A673 (cell line): ENCODE data around the gene EHD4. TPM values are rescaled to one million over a fixed set of nuclear protein-coding genes. Genes with fewer than 3 reads are reported as not detected.

Experiments used
- BruUV-seq: library from RNA; stranded (reverse); fragments of 400-500 nt; replicated peaks from 2 replicates; lab custom pipeline; 2021; lab: Mats Ljungman, UMichigan
- CTCF ChIA-PET: fragments of 300-600 bp; sonication (Branson Sonifier 250); formaldehyde crosslinking; loops from one replicate; lab custom pipeline; 2022; ENCODE audit warnings: antibody characterized with exemption; lab: Charles Lee
- POLR2A ChIA-PET: fragments of 300-600 bp; sonication (Branson Sonifier 250); formaldehyde crosslinking; loops from one replicate; lab custom pipeline; 2022; ENCODE audit warnings: antibody characterized with exemption; ENCODE audit not compliant: low non-redundant PET; lab: Charles Lee
- DNase-seq: peaks from one replicate; pipeline ENCODE4 v3.0.0-alpha.2; 2015; ENCODE audit warnings: low spot score
- H3K27ac ChIP-seq: fragments of 200-600 bp; sonication (generic); 2 replicates; pipeline ENCODE4 v1.5.1; 2016; ENCODE audit warnings: mixed run types, low read depth, mild to moderate bottlenecking, mixed read lengths, antibody characterized with exemption, low read length; ENCODE audit not compliant: poor library complexity, severe bottlenecking
- H3K27me3 ChIP-seq: fragments of 200-600 bp; sonication (generic); replicated peaks from 2 replicates; pipeline ENCODE4 v1.6.1; 2017; ENCODE audit warnings: mixed run types, low read depth, mild to moderate bottlenecking, mixed read lengths, antibody characterized with exemption, low read length; ENCODE audit not compliant: insufficient read depth, poor library complexity
- H3K36me3 ChIP-seq: fragments of 200-600 bp; sonication (generic); 2 replicates; pipeline ENCODE4 v1.6.1; 2016; ENCODE audit warnings: mixed run types, mild to moderate bottlenecking, mixed read lengths, antibody characterized with exemption, low read length; ENCODE audit not compliant: insufficient read depth, poor library complexity, severe bottlenecking
- H3K4me1 ChIP-seq: fragments of 200-600 bp; sonication (generic); 2 replicates; pipeline ENCODE4 v1.6.1; 2017; ENCODE audit warnings: mixed run types, mild to moderate bottlenecking, mixed read lengths, antibody characterized with exemption, low read length; ENCODE audit not compliant: insufficient read depth, poor library complexity, severe bottlenecking
- H3K4me3 ChIP-seq: fragments of 200-600 bp; sonication (generic); 2 replicates; pipeline ENCODE4 v1.5.1; 2016; ENCODE audit warnings: low read depth, mixed run types, mild to moderate bottlenecking, mixed read lengths, low read length; ENCODE audit not compliant: poor library complexity, severe bottlenecking
- H3K9me3 ChIP-seq: fragments of 200-600 bp; sonication (generic); 2 replicates; pipeline ENCODE4 v1.6.1; 2016; ENCODE audit warnings: mixed run types, low read depth, mild to moderate bottlenecking, mixed read lengths, antibody characterized with exemption, low read length; ENCODE audit not compliant: poor library complexity, severe bottlenecking
- EZH2 ChIP-seq: fragments of 200-600 bp; sonication (generic); IDR thresholded peaks from 2 replicates; pipeline ENCODE4 v1.6.1; 2017; ENCODE audit warnings: borderline replicate concordance, low read depth, mild to moderate bottlenecking, mixed read lengths, antibody characterized with exemption, low read length; ENCODE audit not compliant: poor library complexity, severe bottlenecking
- intact Hi-C: fragments of 100-400 bp; cut with micrococcal nuclease; formaldehyde crosslinking; loops from one replicate; pipeline ENCODE4 v1.10.0; 2022; ENCODE audit not compliant: unreplicated experiment
- total RNA-seq: library from RNA; stranded (reverse); gene quantifications from 2 replicates; pipeline ENCODE4 v1.2.3, GENCODE V29; 2021
- TF ChIP-seq, protein P1 (sequence below): fragments of 300-800, 200-600 bp; sonication (generic); conservative IDR thresholded peaks from 2 replicates; pipeline ENCODE4 v1.5.1; 2017; ENCODE audit warnings: low read depth, mild to moderate bottlenecking, antibody characterized with exemption, low read length, moderate library complexity, mixed read lengths

Gene EHD4
- total RNA-seq, 1 experiment from 2014 or later: 29.4 TPM

- no peak for DNase-seq
- intact Hi-C loops: loop anchor here (10.0 kb wide), 1 partner anchor 501 kb away; no protein-coding TSS in a partner anchor
- peaks cover 22% of the 10 kb centered on the region for H3K4me1 ChIP-seq
- H3K36me3 ChIP-seq: no peaks in the 10 kb centered on the region
- POLR2A ChIA-PET: no interaction called here
- CTCF ChIA-PET: no interaction called here
- H3K9me3 ChIP-seq: no peaks in the 10 kb centered on the region
- no peak overlapping the region for H3K4me3 ChIP-seq
- H3K27me3 ChIP-seq: no peaks in the 10 kb centered on the region
- H3K27ac ChIP-seq: no peak overlapping the region
- BruUV-seq: no TSS peak
- no peak for TF ChIP-seq EZH2
- TF ChIP-seq, protein P1, sequence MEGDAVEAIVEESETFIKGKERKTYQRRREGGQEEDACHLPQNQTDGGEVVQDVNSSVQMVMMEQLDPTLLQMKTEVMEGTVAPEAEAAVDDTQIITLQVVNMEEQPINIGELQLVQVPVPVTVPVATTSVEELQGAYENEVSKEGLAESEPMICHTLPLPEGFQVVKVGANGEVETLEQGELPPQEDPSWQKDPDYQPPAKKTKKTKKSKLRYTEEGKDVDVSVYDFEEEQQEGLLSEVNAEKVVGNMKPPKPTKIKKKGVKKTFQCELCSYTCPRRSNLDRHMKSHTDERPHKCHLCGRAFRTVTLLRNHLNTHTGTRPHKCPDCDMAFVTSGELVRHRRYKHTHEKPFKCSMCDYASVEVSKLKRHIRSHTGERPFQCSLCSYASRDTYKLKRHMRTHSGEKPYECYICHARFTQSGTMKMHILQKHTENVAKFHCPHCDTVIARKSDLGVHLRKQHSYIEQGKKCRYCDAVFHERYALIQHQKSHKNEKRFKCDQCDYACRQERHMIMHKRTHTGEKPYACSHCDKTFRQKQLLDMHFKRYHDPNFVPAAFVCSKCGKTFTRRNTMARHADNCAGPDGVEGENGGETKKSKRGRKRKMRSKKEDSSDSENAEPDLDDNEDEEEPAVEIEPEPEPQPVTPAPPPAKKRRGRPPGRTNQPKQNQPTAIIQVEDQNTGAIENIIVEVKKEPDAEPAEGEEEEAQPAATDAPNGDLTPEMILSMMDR: no peak
Observed at GRCh38 chr15:41974041-41974440, 1.7 kb upstream of the EHD4 start.

DNA sequence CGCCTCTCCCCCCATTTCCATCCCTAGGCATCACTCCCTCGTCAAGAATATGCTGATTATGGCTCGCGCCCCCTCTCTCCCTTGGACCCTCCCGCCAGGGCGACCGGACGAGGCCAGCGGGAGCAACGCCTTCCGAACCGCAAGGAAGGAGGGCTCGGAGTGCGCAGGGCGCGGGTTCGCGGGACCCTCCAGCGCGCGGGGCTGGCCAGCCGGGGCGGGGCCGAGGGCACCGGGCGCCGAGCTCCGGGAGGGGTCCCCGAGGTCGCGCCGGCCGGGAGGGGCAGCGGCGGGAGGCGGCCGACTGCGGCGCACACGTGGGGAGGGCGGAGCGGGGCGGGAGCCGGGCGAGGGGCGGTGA, 483 bp downstream of the EHD4 start:
- no peak for DNase-seq
- Histone ChIP-seq H3K9me3 (no peaks in the 10 kb centered on the region), H3K27me3 (no peaks in the 10 kb centered on the region), H3K27ac (peak overlapping the region; percentile 79), H3K36me3 (no peaks in the 10 kb centered on the region), H3K4me1 (peaks cover 43% of the 10 kb centered on the region), H3K4me3 (peak overlapping the region; percentile 77)
- ChIA-PET CTCF (no interaction called here), POLR2A (no interaction called here)
- intact Hi-C loops: loop anchor here (10.0 kb wide), 1 partner anchor 503 kb away; no protein-coding TSS in a partner anchor
- BruUV-seq: no TSS peak
- no peak for TF ChIP-seq EZH2
- TF ChIP-seq, protein P1: no peak

DNA sequence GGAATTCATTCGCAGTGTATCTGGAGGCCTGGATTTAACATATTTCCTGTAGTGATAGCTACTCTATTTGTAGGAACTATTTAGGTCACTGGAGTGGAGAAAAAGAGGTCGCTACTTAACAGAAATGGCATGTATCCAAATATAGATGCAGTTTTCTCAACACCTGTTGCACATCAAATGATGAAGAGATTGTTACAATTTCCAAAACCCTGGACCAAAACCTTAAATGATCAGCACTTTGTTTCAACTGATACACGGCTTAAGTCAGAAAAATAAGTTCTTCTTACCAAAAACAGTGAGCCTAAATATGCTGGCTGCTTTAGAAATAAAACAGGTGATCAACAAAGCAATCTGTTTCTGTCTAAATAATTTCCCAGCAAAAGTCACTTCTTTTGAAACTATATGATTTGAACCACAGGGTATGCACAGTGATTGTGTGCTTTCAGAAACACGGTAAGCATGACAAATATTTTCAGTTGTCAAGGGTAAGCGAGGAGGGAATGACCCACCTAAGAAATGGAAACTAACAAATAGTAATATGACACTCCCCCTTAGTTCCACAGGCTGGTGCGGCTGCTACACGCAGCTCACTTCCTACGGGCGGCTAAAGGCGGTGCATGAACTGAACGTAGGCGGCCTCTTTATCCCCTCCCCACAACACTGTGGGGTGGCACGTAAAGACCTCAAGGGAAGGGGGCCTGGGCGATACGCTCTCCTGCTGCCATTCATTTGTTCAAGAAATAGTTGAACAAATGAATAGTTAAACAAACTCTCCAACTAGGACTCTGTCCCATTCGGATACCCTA, 1.1 kb downstream of the EHD4 start:
- ChIA-PET POLR2A (no interaction called here), CTCF (no interaction called here)
- intact Hi-C loops: loop anchor here (10.0 kb wide), 1 partner anchor 504 kb away; no protein-coding TSS in a partner anchor
- Histone ChIP-seq H3K36me3 (no peaks in the 10 kb centered on the region), H3K9me3 (no peaks in the 10 kb centered on the region), H3K4me3 (peak overlapping the region; percentile 77), H3K27ac (peak overlapping the region; percentile 79), H3K4me1 (peaks cover 47% of the 10 kb centered on the region), H3K27me3 (no peaks in the 10 kb centered on the region)
- TF ChIP-seq EZH2: no peak
- TF ChIP-seq, protein P1: no peak
- peak; percentile 83 for DNase-seq
- TSS peak; percentile 47 for BruUV-seq
